Panc1 (cell line): ENCODE results near the gene PGM3. TPM values are rescaled to one million over a fixed set of nuclear protein-coding genes. Genes with fewer than 3 reads are reported as not detected.

ENCODE experiments used
- ATAC-seq: fragments of 200-7000 bp; cut with Tn5 transposase; 2 replicates; pipeline ENCODE4 v1.9.1; 2020; ENCODE audit warnings: mild to moderate bottlenecking, moderate library complexity
- BruUV-seq: library from RNA; stranded (reverse); fragments of 400-500 nt; replicated peaks from 2 replicates; lab custom pipeline; 2021; lab: Mats Ljungman, UMichigan
- CTCF ChIA-PET: fragments of 300-600 bp; sonication (Branson Sonifier 250); formaldehyde crosslinking; loops from one replicate; lab custom pipeline; 2022; ENCODE audit warnings: antibody characterized with exemption; lab: Charles Lee
- POLR2A ChIA-PET: fragments of 300-600 bp; sonication (Branson Sonifier 250); formaldehyde crosslinking; loops from one replicate; lab custom pipeline; 2022; ENCODE audit warnings: antibody characterized with exemption; lab: Charles Lee
- DNase-seq: peaks from one replicate; pipeline ENCODE4 v3.0.0-alpha.2; 2010; ENCODE audit warnings: low read depth, low spot score
- H3K27ac ChIP-seq: 2 replicates; pipeline ENCODE4 v1.5.1; 2011; ENCODE audit warnings: mild to moderate bottlenecking, low read length, inconsistent platforms
- H3K27me3 ChIP-seq: fragments of 200-500 bp; sonication (Bioruptor generic); 2 replicates; pipeline ENCODE4 v1.6.0; 2014; ENCODE audit warnings: low read length, inconsistent platforms; ENCODE audit not compliant: control insufficient read depth, insufficient read depth
- H3K36me3 ChIP-seq: fragments of 200-500 bp; sonication (Bioruptor generic); 2 replicates; pipeline ENCODE4 v1.5.1; 2014; ENCODE audit warnings: inconsistent platforms, mild to moderate bottlenecking, low read length, moderate library complexity; ENCODE audit not compliant: control insufficient read depth, insufficient read depth
- H3K4me1 ChIP-seq: 2 replicates; pipeline ENCODE4 v1.5.1; 2011; ENCODE audit warnings: inconsistent platforms, mild to moderate bottlenecking, low read length, moderate library complexity; ENCODE audit not compliant: control insufficient read depth, insufficient read depth
- H3K4me3 ChIP-seq, 2 experiments: 2 replicates each; pipeline ENCODE4 v1.5.1; 2011 to 2012; ENCODE audit warnings: low read depth in 2 of 2, low read length in 2 of 2, mild to moderate bottlenecking in 2 of 2, inconsistent platforms in 1 of 2, moderate library complexity in 1 of 2
- H3K9me3 ChIP-seq: fragments of 200-500 bp; sonication (Bioruptor generic); 2 replicates; pipeline ENCODE4 v1.5.1; 2014; ENCODE audit warnings: low read depth, mild to moderate bottlenecking, inconsistent platforms, low read length, moderate library complexity; ENCODE audit not compliant: control insufficient read depth, insufficient read depth
- POLR2AphosphoS5 ChIP-seq: IDR thresholded peaks from 2 replicates; pipeline ENCODE4 v1.6.1; 2012; ENCODE audit warnings: mild to moderate bottlenecking, low read depth, low read length, moderate library complexity
- SIN3A ChIP-seq: IDR thresholded peaks from 2 replicates; pipeline ENCODE4 v1.6.1; 2012; ENCODE audit warnings: low read depth, mild to moderate bottlenecking, low read length, moderate library complexity, borderline replicate concordance; ENCODE audit not compliant: insufficient read depth
- TCF7L2 ChIP-seq: IDR thresholded peaks from 2 replicates; pipeline ENCODE4 v1.6.1; 2011; ENCODE audit warnings: mild to moderate bottlenecking, low read depth, low read length, inconsistent platforms
- in situ Hi-C: cut with HindIII; loops from 2 replicates; pipeline ENCODE4 v1.10.0; 2016; ENCODE audit warnings: low sequenced_read_pairs, low pct_unique_long_range_greater_than_20kb
- intact Hi-C: fragments of 100-400 bp; cut with micrococcal nuclease; formaldehyde crosslinking; loops from one replicate; pipeline ENCODE4 v1.10.0; 2022; ENCODE audit not compliant: unreplicated experiment
- total RNA-seq: library from RNA; stranded (reverse); gene quantifications from one replicate; pipeline ENCODE4 v1.2.1, GENCODE V29; 2021; ENCODE audit not compliant: unreplicated experiment
- TF ChIP-seq, protein P1 (sequence below), 2 experiments: IDR thresholded peaks; 2 replicates each; pipeline ENCODE4 v1.6.1; 2011 to 2012; ENCODE audit warnings: low read depth in 2 of 2, control low read depth in 1 of 2, low read length in 1 of 2, mild to moderate bottlenecking in 1 of 2, moderate library complexity in 1 of 2; ENCODE audit not compliant: insufficient read depth in 1 of 2
- TF ChIP-seq, protein P2 (sequence below): fragments of 450-650 bp; IDR thresholded peaks from 2 replicates; pipeline ENCODE4 v1.5.1; 2017; ENCODE audit warnings: mild to moderate bottlenecking

Gene PGM3
- total RNA-seq, 1 experiment from 2014 or later = 55.2 TPM

DNA sequence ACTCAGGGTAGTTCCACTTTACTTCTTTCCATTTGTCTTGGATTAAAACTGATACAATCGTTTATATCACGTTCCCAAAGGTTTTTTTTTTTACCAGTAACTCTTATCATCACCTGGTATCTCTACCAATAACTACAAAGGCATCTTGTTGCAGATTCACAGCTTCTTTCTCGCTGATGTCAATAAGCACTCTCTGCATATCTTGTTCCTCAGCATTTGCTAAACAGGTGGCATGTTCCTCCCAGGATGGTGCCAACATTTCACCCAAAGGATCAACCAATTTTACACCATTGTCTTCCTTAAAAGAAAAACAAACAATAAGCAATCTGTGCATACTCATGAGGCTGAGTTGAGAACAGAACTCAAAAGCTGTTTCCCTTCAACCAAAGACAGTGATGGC is 4.6 kb downstream of the PGM3 start:
- no peaks in the 10 kb centered on the region for H3K27me3 ChIP-seq
- BruUV-seq = no TSS peak
- no peak overlapping the region for H3K27ac ChIP-seq
- in situ Hi-C loops = no loop called here
- POLR2A ChIA-PET = no interaction called here
- DNase-seq (no peak), ATAC-seq (no peak)
- intact Hi-C loops = no loop called here
- no peaks in the 10 kb centered on the region for H3K9me3 ChIP-seq
- no peaks in the 10 kb centered on the region for H3K4me1 ChIP-seq
- no peak overlapping the region for H3K4me3 ChIP-seq
- H3K36me3 ChIP-seq = peaks cover 19% of the 10 kb centered on the region
- CTCF ChIA-PET = no interaction called here
- TF ChIP-seq, protein P1, sequence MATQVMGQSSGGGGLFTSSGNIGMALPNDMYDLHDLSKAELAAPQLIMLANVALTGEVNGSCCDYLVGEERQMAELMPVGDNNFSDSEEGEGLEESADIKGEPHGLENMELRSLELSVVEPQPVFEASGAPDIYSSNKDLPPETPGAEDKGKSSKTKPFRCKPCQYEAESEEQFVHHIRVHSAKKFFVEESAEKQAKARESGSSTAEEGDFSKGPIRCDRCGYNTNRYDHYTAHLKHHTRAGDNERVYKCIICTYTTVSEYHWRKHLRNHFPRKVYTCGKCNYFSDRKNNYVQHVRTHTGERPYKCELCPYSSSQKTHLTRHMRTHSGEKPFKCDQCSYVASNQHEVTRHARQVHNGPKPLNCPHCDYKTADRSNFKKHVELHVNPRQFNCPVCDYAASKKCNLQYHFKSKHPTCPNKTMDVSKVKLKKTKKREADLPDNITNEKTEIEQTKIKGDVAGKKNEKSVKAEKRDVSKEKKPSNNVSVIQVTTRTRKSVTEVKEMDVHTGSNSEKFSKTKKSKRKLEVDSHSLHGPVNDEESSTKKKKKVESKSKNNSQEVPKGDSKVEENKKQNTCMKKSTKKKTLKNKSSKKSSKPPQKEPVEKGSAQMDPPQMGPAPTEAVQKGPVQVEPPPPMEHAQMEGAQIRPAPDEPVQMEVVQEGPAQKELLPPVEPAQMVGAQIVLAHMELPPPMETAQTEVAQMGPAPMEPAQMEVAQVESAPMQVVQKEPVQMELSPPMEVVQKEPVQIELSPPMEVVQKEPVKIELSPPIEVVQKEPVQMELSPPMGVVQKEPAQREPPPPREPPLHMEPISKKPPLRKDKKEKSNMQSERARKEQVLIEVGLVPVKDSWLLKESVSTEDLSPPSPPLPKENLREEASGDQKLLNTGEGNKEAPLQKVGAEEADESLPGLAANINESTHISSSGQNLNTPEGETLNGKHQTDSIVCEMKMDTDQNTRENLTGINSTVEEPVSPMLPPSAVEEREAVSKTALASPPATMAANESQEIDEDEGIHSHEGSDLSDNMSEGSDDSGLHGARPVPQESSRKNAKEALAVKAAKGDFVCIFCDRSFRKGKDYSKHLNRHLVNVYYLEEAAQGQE (IDR thresholded peaks at IDR 0.05; ENCODE audit: insufficient read depth in 1 of 2, low read depth in 2 of 2, low read length in 1 of 2) = no peak
- TF ChIP-seq POLR2AphosphoS5 = no peak
- no peak for TF ChIP-seq TCF7L2
- TF ChIP-seq, protein P2, sequence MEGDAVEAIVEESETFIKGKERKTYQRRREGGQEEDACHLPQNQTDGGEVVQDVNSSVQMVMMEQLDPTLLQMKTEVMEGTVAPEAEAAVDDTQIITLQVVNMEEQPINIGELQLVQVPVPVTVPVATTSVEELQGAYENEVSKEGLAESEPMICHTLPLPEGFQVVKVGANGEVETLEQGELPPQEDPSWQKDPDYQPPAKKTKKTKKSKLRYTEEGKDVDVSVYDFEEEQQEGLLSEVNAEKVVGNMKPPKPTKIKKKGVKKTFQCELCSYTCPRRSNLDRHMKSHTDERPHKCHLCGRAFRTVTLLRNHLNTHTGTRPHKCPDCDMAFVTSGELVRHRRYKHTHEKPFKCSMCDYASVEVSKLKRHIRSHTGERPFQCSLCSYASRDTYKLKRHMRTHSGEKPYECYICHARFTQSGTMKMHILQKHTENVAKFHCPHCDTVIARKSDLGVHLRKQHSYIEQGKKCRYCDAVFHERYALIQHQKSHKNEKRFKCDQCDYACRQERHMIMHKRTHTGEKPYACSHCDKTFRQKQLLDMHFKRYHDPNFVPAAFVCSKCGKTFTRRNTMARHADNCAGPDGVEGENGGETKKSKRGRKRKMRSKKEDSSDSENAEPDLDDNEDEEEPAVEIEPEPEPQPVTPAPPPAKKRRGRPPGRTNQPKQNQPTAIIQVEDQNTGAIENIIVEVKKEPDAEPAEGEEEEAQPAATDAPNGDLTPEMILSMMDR = no peak
- no peak for TF ChIP-seq SIN3A

GRCh38 chr6:83185096-83185495 is 8.0 kb downstream of the PGM3 start:
- Histone ChIP-seq H3K4me3 (no peak overlapping the region), H3K27me3 (no peaks in the 10 kb centered on the region), H3K4me1 (no peaks in the 10 kb centered on the region), H3K36me3 (peaks cover 30% of the 10 kb centered on the region), H3K9me3 (no peaks in the 10 kb centered on the region), H3K27ac (no peak overlapping the region)
- in situ Hi-C loops (no loop called here), intact Hi-C loops (no loop called here)
- DNase-seq = no peak
- no peak for TF ChIP-seq SIN3A
- no peak for TF ChIP-seq TCF7L2
- TF ChIP-seq POLR2AphosphoS5 = no peak
- TF ChIP-seq, protein P2 = no peak
- TF ChIP-seq, protein P1 (IDR thresholded peaks at IDR 0.05; ENCODE audit: insufficient read depth in 1 of 2, low read depth in 2 of 2, low read length in 1 of 2) = no peak
- POLR2A ChIA-PET = no interaction called here
- no peak for ATAC-seq
- no TSS peak for BruUV-seq
- CTCF ChIA-PET = no interaction called here
